NT2/D1 (cell line): ENCODE measurements around the gene TOPAZ1.

ENCODE experiments used
- YY1 ChIP-seq: IDR thresholded peaks from 2 replicates; pipeline ENCODE4 v1.6.1; 2011; ENCODE audit not compliant: insufficient read length, insufficient read depth
- ZNF274 ChIP-seq: IDR thresholded peaks from 2 replicates; pipeline ENCODE4 v1.6.1; 2011; ENCODE audit warnings: mild to moderate bottlenecking, low read depth, low read length

DNA sequence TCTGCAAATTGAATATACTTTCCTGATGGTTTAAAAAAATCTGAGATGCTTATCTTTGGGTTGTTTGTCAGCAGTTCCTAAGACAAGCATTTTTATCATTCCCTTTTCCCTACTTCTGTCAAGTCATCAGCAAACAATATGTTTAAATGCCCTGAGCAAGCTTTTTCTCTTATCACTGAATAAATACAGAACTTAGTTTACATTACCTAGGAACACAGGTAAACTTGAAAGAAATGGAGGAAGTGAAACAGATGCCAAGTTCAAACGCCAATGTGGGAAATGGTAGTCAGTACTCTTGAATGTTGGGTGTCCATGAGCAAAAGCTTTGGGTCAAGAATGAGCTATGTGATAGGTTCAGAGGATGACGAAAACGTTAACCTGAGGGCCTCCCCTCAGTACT, 79.6 kb downstream of the TOPAZ1 start:
- TF ChIP-seq YY1, result no peak
- TF ChIP-seq ZNF274, result no peak
